Fibroblast of villous mesenchyme (primary cell): ENCODE measurements around the gene ARMH3. TPM values are rescaled to one million over a fixed set of nuclear protein-coding genes. Genes with fewer than 3 reads are reported as not detected.

ENCODE experiments used
- DNase-seq: peaks from one replicate; pipeline ENCODE4 v3.0.0-alpha.2; 2010; ENCODE audit warnings: low read depth
- H3K4me3 ChIP-seq: 2 replicates; pipeline ENCODE4 v1.5.1; 2011; ENCODE audit warnings: low read depth, mild to moderate bottlenecking, low read length
- total RNA-seq: library from RNA; depleted of rRNA; stranded (reverse); fragments of >200 nt; gene quantifications from 2 replicates; pipeline ENCODE4 v1.2.3, GENCODE V29; 2012
- TF ChIP-seq, protein P1 (sequence below): IDR thresholded peaks from 2 replicates; pipeline ENCODE4 v1.5.1; 2012; ENCODE audit warnings: low read depth, mild to moderate bottlenecking, low read length; ENCODE audit not compliant: insufficient read depth

Gene ARMH3
- total RNA-seq, 1 donor = 10.4 TPM

DNA sequence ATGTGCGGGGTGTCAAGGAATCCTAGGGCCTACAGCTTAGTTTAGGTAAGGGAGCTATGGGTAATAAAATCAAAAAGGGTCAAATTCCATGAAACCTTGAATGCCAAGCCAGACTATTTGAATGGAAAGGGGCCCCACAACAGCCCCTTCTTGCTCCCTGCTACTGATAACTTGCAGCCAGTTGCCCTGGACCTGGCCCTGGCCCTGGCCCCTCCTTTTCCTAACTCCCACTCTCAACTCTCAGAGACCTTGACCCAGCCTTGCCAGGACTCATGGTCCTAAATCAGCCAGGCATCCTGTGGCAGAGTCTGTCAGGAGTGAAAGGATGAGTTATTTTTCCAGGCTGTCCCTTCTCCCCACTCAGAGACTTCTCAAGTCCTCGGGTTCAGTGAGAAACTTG, 218.2 kb downstream of the ARMH3 start:
- TF ChIP-seq, protein P1, sequence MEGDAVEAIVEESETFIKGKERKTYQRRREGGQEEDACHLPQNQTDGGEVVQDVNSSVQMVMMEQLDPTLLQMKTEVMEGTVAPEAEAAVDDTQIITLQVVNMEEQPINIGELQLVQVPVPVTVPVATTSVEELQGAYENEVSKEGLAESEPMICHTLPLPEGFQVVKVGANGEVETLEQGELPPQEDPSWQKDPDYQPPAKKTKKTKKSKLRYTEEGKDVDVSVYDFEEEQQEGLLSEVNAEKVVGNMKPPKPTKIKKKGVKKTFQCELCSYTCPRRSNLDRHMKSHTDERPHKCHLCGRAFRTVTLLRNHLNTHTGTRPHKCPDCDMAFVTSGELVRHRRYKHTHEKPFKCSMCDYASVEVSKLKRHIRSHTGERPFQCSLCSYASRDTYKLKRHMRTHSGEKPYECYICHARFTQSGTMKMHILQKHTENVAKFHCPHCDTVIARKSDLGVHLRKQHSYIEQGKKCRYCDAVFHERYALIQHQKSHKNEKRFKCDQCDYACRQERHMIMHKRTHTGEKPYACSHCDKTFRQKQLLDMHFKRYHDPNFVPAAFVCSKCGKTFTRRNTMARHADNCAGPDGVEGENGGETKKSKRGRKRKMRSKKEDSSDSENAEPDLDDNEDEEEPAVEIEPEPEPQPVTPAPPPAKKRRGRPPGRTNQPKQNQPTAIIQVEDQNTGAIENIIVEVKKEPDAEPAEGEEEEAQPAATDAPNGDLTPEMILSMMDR = no peak
- no peak overlapping the region for H3K4me3 ChIP-seq
- DNase-seq = no peak

DNA sequence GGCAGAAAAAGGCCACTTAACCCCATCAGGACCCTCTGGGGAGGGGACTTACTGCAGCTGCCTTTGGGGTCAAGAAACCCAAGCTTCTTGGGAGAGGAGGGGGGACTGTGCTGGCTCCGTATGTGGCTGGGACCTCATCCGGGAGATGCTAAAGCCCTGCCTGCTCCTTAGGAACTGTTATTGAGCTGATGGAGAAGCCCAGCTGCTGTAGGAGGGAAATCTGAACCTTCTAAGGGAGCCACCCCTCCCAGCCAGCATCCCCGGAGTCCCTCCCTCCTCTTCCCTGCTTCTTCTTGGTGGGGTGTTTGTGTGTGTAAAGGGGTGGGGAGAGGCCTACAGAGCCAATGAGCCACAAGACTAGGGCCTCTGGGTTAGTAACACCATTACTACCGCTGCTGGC, 220.6 kb downstream of the ARMH3 start:
- TF ChIP-seq, protein P1 = no peak
- H3K4me3 ChIP-seq = no peak overlapping the region
- DNase-seq = no peak

DNA sequence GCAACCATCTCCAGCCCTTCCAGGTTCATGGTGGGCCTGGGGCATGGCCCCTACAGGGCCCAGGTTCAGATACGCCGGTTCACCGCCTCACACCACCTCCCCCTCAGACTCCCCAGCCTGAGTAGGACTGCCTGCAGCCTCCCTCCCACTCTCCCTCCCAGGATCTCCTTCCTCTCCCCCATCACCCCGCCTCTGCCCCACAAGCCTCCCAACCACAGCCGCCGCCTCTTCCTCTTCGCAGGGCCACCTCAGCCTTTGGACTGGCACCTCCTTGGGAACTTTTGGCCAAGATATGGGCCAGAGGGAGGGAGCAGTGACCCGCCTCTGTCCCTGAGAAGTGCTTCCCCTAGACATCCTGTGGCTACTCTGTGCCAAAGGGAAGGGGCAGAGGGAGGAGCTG, 221.6 kb downstream of the ARMH3 start:
- DNase-seq = no peak

DNA sequence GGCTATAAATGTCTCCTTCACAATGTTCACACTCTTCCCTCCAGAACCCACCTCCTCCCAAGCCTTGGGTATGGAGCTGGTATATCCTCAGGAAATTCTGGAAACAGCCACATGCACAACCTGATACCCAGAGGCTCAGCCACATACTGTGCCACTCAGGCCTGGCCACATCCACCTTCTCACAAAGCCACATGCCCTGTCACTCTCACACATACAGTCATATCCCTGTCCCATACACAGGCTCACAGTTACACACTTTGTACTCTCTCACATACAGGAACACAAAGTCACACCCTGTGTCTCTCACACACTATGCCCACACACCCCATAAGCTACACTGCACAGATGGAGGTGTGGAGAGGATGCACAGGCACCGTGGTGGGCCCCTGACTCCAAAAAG, 222.5 kb downstream of the ARMH3 start:
- TF ChIP-seq, protein P1 = no peak
- no peak for DNase-seq
- no peak overlapping the region for H3K4me3 ChIP-seq

More for the DNA sequence above, 221.6 kb downstream of the ARMH3 start:
- TF ChIP-seq, protein P1 = no peak
- H3K4me3 ChIP-seq = no peak overlapping the region

DNA sequence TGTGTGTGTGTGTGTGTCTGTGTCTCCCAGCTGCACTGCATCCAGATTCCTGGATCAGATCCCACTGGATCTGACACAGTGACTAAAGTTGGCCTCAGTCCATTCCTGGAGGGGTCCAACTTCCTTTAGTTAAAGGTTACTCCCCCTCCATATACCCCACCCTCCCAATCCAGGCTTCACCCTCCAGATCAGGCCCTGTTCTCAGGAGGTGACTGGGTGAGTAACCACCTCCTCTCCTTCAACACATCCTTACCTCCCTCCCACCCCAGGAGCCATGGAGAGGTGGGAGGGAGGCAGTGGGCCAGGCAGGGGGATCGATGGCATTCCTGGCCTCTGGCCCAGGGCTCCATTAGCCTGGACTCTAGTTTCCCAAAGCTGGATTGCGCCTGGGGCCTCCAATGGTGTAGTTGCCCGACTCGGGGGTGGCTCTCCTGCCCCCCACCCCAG, 223.6 kb downstream of the ARMH3 start:
- H3K4me3 ChIP-seq = no peak overlapping the region
- no peak for DNase-seq
- TF ChIP-seq, protein P1 = no peak

DNA sequence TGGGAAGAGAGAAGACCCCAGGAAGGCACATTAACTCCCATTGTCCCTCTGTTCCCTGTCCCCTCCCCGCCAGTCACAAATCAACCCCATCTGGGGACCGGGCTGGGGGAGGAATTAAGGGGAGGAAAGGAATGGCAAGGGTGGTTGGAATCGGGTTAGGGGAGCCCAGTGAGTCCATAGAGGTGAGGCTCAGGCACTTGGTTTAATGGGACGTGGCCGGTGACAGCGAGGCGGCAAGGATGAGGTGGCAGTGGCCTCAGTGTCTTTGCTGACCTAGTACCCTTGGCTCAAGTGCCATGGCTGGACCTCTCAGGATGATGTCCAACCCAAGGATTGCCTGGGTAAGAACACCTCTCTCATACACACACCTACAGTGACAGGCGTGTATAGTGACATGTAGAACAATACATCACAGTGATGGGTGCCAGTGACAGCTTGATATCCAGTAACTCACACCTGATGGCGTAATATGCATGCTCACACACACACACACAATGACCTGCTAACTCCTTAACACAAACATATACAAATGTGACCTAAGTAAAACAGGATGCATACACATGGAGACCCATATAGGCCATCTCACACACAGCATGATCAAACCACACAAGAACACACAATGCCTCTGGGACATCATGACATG, 224.7 kb downstream of the ARMH3 start:
- H3K4me3 ChIP-seq = peak overlapping the region; percentile 58
- TF ChIP-seq, protein P1 = no peak
- DNase-seq = no peak
